Neural progenitor cell (in vitro differentiated cells): ENCODE data around the gene MR1. TPM values are rescaled to one million over a fixed set of nuclear protein-coding genes. Genes with fewer than 3 reads are reported as not detected.

Source experiments
- DNase-seq: peaks from one replicate; pipeline ENCODE4 v3.0.0-alpha.2; 2016; ENCODE audit warnings: low spot score
- H2AFZ ChIP-seq: fragments of 200-600 bp; sonication (generic); replicated peaks from 2 replicates; pipeline ENCODE4 v1.6.1; 2016; ENCODE audit warnings: antibody characterized with exemption
- H3F3A ChIP-seq: fragments of 200-600 bp; sonication (generic); 2 replicates; pipeline ENCODE4 v1.6.1; 2016; ENCODE audit warnings: antibody characterized with exemption, low read depth
- H3K27ac ChIP-seq: fragments of 200-600 bp; sonication (generic); 2 replicates; pipeline ENCODE4 v1.5.1; 2016; ENCODE audit warnings: mild to moderate bottlenecking
- H3K27me3 ChIP-seq: fragments of 200-600 bp; sonication (generic); 2 replicates; pipeline ENCODE4 v1.6.1; 2016; ENCODE audit warnings: mild to moderate bottlenecking, moderate library complexity
- H3K36me3 ChIP-seq: fragments of 200-600 bp; sonication (generic); 2 replicates; pipeline ENCODE4 v1.5.1; 2016
- H3K4me1 ChIP-seq: fragments of 200-600 bp; sonication (generic); 2 replicates; pipeline ENCODE4 v1.6.1; 2016; ENCODE audit warnings: mixed run types
- H3K4me2 ChIP-seq: fragments of 200-600 bp; sonication (generic); 2 replicates; pipeline ENCODE4 v1.6.1; 2016
- H3K4me3 ChIP-seq: fragments of 200-600 bp; sonication (generic); 2 replicates; pipeline ENCODE4 v1.5.1; 2016
- H3K79me2 ChIP-seq: fragments of 200-600 bp; sonication (generic); 2 replicates; pipeline ENCODE4 v1.6.1; 2016; ENCODE audit warnings: low read depth
- H3K9ac ChIP-seq: fragments of 200-600 bp; sonication (generic); 2 replicates; pipeline ENCODE4 v1.6.1; 2016
- H3K9me3 ChIP-seq: fragments of 200-600 bp; sonication (generic); 2 replicates; pipeline ENCODE4 v1.5.1; 2016; ENCODE audit warnings: low read depth
- H4K20me1 ChIP-seq: fragments of 200-600 bp; sonication (generic); 2 replicates; pipeline ENCODE4 v1.6.1; 2016; ENCODE audit warnings: low read depth
- H3K27ac Mint-ChIP-seq: 3 replicates; pipeline ENCODE4 v1.8.0; 2021; ENCODE audit warnings: mixed read lengths
- H3K27me3 Mint-ChIP-seq: 2 replicates; pipeline ENCODE4 v1.8.0; 2022; ENCODE audit warnings: low read depth, mild to moderate bottlenecking, inconsistent platforms, moderate library complexity, mixed read lengths; ENCODE audit not compliant: insufficient read depth
- H3K36me3 Mint-ChIP-seq: 3 replicates; pipeline ENCODE4 v1.8.0; 2021; ENCODE audit warnings: mixed read lengths
- H3K4me1 Mint-ChIP-seq: 3 replicates; pipeline ENCODE4 v1.8.0; 2021; ENCODE audit warnings: mixed read lengths
- H3K4me3 Mint-ChIP-seq: 3 replicates; pipeline ENCODE4 v1.8.0; 2021; ENCODE audit warnings: mild to moderate bottlenecking, moderate library complexity, mixed read lengths
- H3K9me3 Mint-ChIP-seq: 3 replicates; pipeline ENCODE4 v1.8.0; 2020; ENCODE audit warnings: mixed read lengths
- EZH2 ChIP-seq: fragments of 200-600 bp; sonication (generic); IDR thresholded peaks from 2 replicates; pipeline ENCODE4 v1.6.1; 2017; ENCODE audit warnings: antibody characterized with exemption, mild to moderate bottlenecking, moderate library complexity
- EZH2phosphoT487 ChIP-seq: fragments of 200-600 bp; sonication (generic); IDR thresholded peaks from 2 replicates; pipeline ENCODE4 v1.6.1; 2017; ENCODE audit warnings: antibody characterized with exemption
- total RNA-seq: library from RNA; depleted of rRNA; stranded (reverse); fragments of >200 nt; gene quantifications from 2 replicates; pipeline ENCODE4 v1.2.3, GENCODE V29; 2015; ENCODE audit warnings: low replicate concordance
- TF ChIP-seq, protein P1 (sequence below): fragments of 200-600 bp; sonication (generic); IDR thresholded peaks from 2 replicates; pipeline ENCODE4 v1.5.1; 2017; ENCODE audit warnings: antibody characterized with exemption, mild to moderate bottlenecking

The MR1 gene
- total RNA-seq, 1 donor from 2014 or later = not detected

GRCh38 chr1:181056560-181056959, 22.8 kb downstream of the MR1 start:
- no peaks in the 10 kb centered on the region for H4K20me1 ChIP-seq

DNA sequence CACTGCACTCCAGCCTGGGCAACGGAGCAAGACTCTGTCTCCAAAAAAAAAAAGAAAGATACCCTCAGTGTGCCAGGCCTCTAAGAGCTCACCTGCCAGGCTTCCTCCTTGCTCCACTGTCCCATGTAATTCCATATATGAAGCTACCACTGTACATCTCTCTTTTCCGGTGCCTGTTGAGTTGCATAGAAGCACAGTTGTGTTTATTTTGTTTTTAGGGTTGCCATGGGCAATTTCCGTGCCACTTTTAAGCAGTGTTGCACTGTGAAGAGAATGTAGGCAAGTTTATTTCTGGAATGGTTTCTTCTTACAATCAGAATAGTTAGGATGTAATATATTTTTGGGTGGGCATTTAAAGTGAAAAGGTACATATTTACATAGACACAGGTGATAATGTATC, 23.3 kb downstream of the MR1 start:
- H3K4me2 ChIP-seq = no peak overlapping the region
- no peak overlapping the region for H3K9ac ChIP-seq
- H3F3A ChIP-seq = no peaks in the 10 kb centered on the region
- no peaks in the 10 kb centered on the region for H4K20me1 ChIP-seq
- Mint-ChIP-seq H3K4me1 (no peaks in the 10 kb centered on the region), H3K36me3 (no peaks in the 10 kb centered on the region), H3K27ac (no peak overlapping the region), H3K9me3 (peaks cover 6% of the 10 kb centered on the region), H3K27me3 (peaks cover 13% of the 10 kb centered on the region), H3K4me3 (no peak overlapping the region)
- H3K36me3 ChIP-seq = no peaks in the 10 kb centered on the region
- no peaks in the 10 kb centered on the region for H3K79me2 ChIP-seq
- no peaks in the 10 kb centered on the region for H3K4me1 ChIP-seq
- H3K9me3 ChIP-seq = no peaks in the 10 kb centered on the region
- TF ChIP-seq EZH2 = no peak
- TF ChIP-seq, protein P1, sequence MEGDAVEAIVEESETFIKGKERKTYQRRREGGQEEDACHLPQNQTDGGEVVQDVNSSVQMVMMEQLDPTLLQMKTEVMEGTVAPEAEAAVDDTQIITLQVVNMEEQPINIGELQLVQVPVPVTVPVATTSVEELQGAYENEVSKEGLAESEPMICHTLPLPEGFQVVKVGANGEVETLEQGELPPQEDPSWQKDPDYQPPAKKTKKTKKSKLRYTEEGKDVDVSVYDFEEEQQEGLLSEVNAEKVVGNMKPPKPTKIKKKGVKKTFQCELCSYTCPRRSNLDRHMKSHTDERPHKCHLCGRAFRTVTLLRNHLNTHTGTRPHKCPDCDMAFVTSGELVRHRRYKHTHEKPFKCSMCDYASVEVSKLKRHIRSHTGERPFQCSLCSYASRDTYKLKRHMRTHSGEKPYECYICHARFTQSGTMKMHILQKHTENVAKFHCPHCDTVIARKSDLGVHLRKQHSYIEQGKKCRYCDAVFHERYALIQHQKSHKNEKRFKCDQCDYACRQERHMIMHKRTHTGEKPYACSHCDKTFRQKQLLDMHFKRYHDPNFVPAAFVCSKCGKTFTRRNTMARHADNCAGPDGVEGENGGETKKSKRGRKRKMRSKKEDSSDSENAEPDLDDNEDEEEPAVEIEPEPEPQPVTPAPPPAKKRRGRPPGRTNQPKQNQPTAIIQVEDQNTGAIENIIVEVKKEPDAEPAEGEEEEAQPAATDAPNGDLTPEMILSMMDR = no peak
- no peak for TF ChIP-seq EZH2phosphoT487
- no peak overlapping the region for H3K4me3 ChIP-seq
- DNase-seq = no peak
- no peak overlapping the region for H3K27ac ChIP-seq
- H2AFZ ChIP-seq = no peak overlapping the region
- H3K27me3 ChIP-seq = no peaks in the 10 kb centered on the region

More at GRCh38 chr1:181056560-181056959, 22.8 kb downstream of the MR1 start:
- Mint-ChIP-seq H3K4me3 (no peak overlapping the region), H3K36me3 (no peaks in the 10 kb centered on the region), H3K27ac (no peak overlapping the region), H3K9me3 (peaks cover 6% of the 10 kb centered on the region), H3K4me1 (no peaks in the 10 kb centered on the region), H3K27me3 (peaks cover 13% of the 10 kb centered on the region)
- Histone ChIP-seq H3K4me1 (no peaks in the 10 kb centered on the region), H3K79me2 (no peaks in the 10 kb centered on the region), H3K9ac (no peak overlapping the region), H3K4me3 (no peak overlapping the region), H3K9me3 (no peaks in the 10 kb centered on the region), H3K27ac (no peak overlapping the region), H3K36me3 (no peaks in the 10 kb centered on the region), H2AFZ (no peak overlapping the region), H3K4me2 (no peak overlapping the region), H3F3A (no peaks in the 10 kb centered on the region), H3K27me3 (no peaks in the 10 kb centered on the region)
- no peak for DNase-seq
- TF ChIP-seq, protein P1 = no peak

GRCh38 chr1:181059435-181059834, 25.7 kb downstream of the MR1 start:
- Histone ChIP-seq H3K27me3 (no peaks in the 10 kb centered on the region), H4K20me1 (no peaks in the 10 kb centered on the region), H3F3A (peaks cover 6% of the 10 kb centered on the region), H3K4me1 (peaks cover 13% of the 10 kb centered on the region), H3K4me2 (no peak overlapping the region), H3K79me2 (no peaks in the 10 kb centered on the region), H3K27ac (no peak overlapping the region), H3K4me3 (no peak overlapping the region), H2AFZ (no peak overlapping the region), H3K36me3 (no peaks in the 10 kb centered on the region), H3K9ac (no peak overlapping the region), H3K9me3 (no peaks in the 10 kb centered on the region)
- no peak for DNase-seq
- H3K4me3 Mint-ChIP-seq = no peak overlapping the region
- TF ChIP-seq EZH2 = no peak
- TF ChIP-seq, protein P1 = no peak
- no peak for TF ChIP-seq EZH2phosphoT487
- peaks cover 18% of the 10 kb centered on the region for H3K4me1 Mint-ChIP-seq
- no peak overlapping the region for H3K27ac Mint-ChIP-seq
- peaks cover 6% of the 10 kb centered on the region for H3K9me3 Mint-ChIP-seq
- H3K27me3 Mint-ChIP-seq = peaks cover 12% of the 10 kb centered on the region
- no peaks in the 10 kb centered on the region for H3K36me3 Mint-ChIP-seq
